Ovary (tissue), 10 donors: ENCODE measurements around the gene PPIB. TPM values are rescaled to one million over a fixed set of nuclear protein-coding genes. Genes with fewer than 3 reads are reported as not detected.
A peak's percentile ranks its signal among the peaks of the same experiment; 100 is the strongest.

Source experiments
- DNase-seq, 5 donors: peaks; one replicate each; pipeline ENCODE4 v3.0.0-alpha.2; 2019 to 2020
- H3K27ac ChIP-seq, 2 donors: fragments of 200-600 bp; one replicate each; pipeline versions ENCODE4 v1.5.1 to v1.8.0; 2019 to 2022
- H3K27me3 ChIP-seq: fragments of 200-600 bp; one replicate; pipeline ENCODE4 v1.8.0; 2022
- H3K36me3 ChIP-seq: fragments of 200-600 bp; sonication (generic); one replicate; pipeline ENCODE4 v1.5.1; 2019
- H3K4me1 ChIP-seq: one replicate; pipeline ENCODE4 v1.8.1; 2013; ENCODE audit warnings: mild to moderate bottlenecking, moderate library complexity; ENCODE audit not compliant: insufficient read depth
- H3K4me3 ChIP-seq: fragments of 200-600 bp; sonication (generic); one replicate; pipeline ENCODE4 v1.5.1; 2017
- H3K9me3 ChIP-seq, 2 donors: fragments of 200-600 bp in 1 of 2; sonication (generic) in 1 of 2; one replicate each; pipeline versions ENCODE4 v1.5.1 to v1.8.1; 2013 to 2019; ENCODE audit warnings: mild to moderate bottlenecking in 1 of 2, moderate library complexity in 1 of 2
- CTCF ChIP-seq, 3 donors: fragments of 450-650 bp in 2 of 3; fragments of 200-600 bp in 1 of 3; IDR thresholded peaks; one replicate each; pipeline versions ENCODE4 v1.5.1 to v1.8.0; 2016 to 2022; ENCODE audit warnings: antibody characterized with exemption in 3 of 3, mild to moderate bottlenecking in 1 of 3
- EP300 ChIP-seq: sonication (generic); formaldehyde crosslinking; IDR thresholded peaks from one replicate; pipeline ENCODE4 v1.6.1; 2017; ENCODE audit warnings: antibody characterized with exemption
- POLR2A ChIP-seq: fragments of 450-650 bp; IDR thresholded peaks from one replicate; pipeline ENCODE4 v1.6.1; 2017; ENCODE audit warnings: antibody characterized with exemption, mild to moderate bottlenecking, moderate library complexity
- WGBS, 3 donors: extraction: QIAGEN DNeasy Blood & Tissue Kit in 1 of 3; methylation state at CpG; one replicate each; pipeline versions ENCODE4 v1.1.5 to v1.1.7; 2013 to 2017; 5-methylcytosine and 5-hydroxymethylcytosine counted together
- intact Hi-C, 4 donors: fragments of 100-400 bp; cut with DNase I; formaldehyde crosslinking; loops; one replicate each; pipeline versions ENCODE4 v1.11.0 to v1.15.1; 2022 to 2023
- long read RNA-seq, 3 donors: library from polyadenylated mRNA in 2 of 3; unstranded in 2 of 3; transcript quantifications; one replicate each; pipeline ENCODE4 v2.0.0 and lab custom pipeline, GENCODE V29; 2021 to 2026
- polyA plus RNA-seq, 2 donors: library from polyadenylated mRNA; stranded (reverse); fragments of 200-250 nt in 1 of 2; fragments of 350-450 nt in 1 of 2; fragmentation: Illumina TruSeq in 1 of 2; extraction: RNeasy Lipid Tissue Mini Kit (QIAGEN cat#74804) in 1 of 2; gene quantifications; one replicate each; pipeline ENCODE4 v1.2.3, GENCODE V29; 2013 to 2014
- total RNA-seq, 7 donors: library from RNA; depleted of rRNA in 2 of 7; stranded (reverse); fragments of >200 nt in 2 of 7; fragmentation: NEBNext Ultra II Directional in 3 of 7; extraction: Animal tissue kit (Norgen Biotek cat#: 25700) in 3 of 7; gene quantifications; one replicate each; pipeline versions ENCODE4 v1.1.0 to v1.2.4, GENCODE V29; 2016 to 2023
- donor health status: DM: no; HTN: no; CAD: no; lungs with moderate emphysema.
- donor health status: DM: no; HTN: no; CAD: no.
- donor health status: Bipolar disorder and iron deficiency.
- donor health status: DM: yes; HTN: yes; CAD: no.
- donor health status: DM: no; HTN: no; CAD: no.
- donor health status: DM: yes; HTN: yes; CAD: no.

PPIB gene
- total RNA-seq (100 to 1,000 TPM; 201 to 589 (median 367) TPM), polyA plus RNA-seq (100 to 1,000 TPM; 434 to 514 TPM)
- long read RNA-seq, donor 1, transcript PPIB-201 (5 exons, 1,081 nt), result major isoform, 292 of 303 reads
- long read RNA-seq, donor 1, partial matches to known transcripts, result 6 of 303 reads
- long read RNA-seq, donor 1, other reads (novel, unspliced or antisense), result 5 of 303 reads
- long read RNA-seq, donor 2, transcript PPIB-201 (5 exons, 1,081 nt), result major isoform, 168 of 198 reads
- long read RNA-seq, donor 2, partial matches to known transcripts, result 5 of 198 reads
- long read RNA-seq, donor 2, other reads (novel, unspliced or antisense), result 24 of 198 reads
- long read RNA-seq, donor 3, transcript PPIB-201 (5 exons, 1,081 nt), result major isoform, 583 of 626 reads
- long read RNA-seq, donor 3, partial matches to known transcripts, result 34 of 626 reads
- long read RNA-seq, donor 3, other reads (novel, unspliced or antisense), result 9 of 626 reads

GRCh38 chr15:64162869-64163658 is at the start of gene PPIB:
PPIB (minus strand) TSS chr15:64163022; CDS start chr15:64162986, 36 bp downstream.
- peak within 1 kb of the TSS; percentile 86 for H3K4me3 ChIP-seq
- peaks cover 9% of the 10 kb centered on the region for H3K4me1 ChIP-seq
- intact Hi-C loops, result no loop called here
- H3K27ac ChIP-seq, result peak within 1 kb of the TSS; percentile 3 to 74
- DNase-seq, result peak; percentile 97 to 99 (median 97)
- H3K9me3 ChIP-seq, result no peaks in the 10 kb centered on the region
- WGBS, 3 donors, result 0 to 1% (median 1%) methylated on average over 58 to 69 of the region's 69 CpGs
- no peaks in the 10 kb centered on the region for H3K27me3 ChIP-seq
- TF ChIP-seq EP300 (no peak), POLR2A (peak; percentile 77), CTCF (IDR thresholded peaks at IDR 0.05) (peak in 2 of 3 donors; percentile 43 to 46)
- no peaks in the 10 kb centered on the region for H3K36me3 ChIP-seq

GRCh38 chr15:64211696-64212095 is 48.9 kb upstream of the PPIB start:
- H3K4me1 ChIP-seq, result peaks cover under 1% of the 10 kb centered on the region
- no peak for DNase-seq
- intact Hi-C loops, result loop anchor here in 1 of 4 donors (5.0 kb wide), 1 partner anchor 516 kb away; no protein-coding TSS in a partner anchor
- H3K36me3 ChIP-seq, result no peaks in the 10 kb centered on the region
- no peak overlapping the region for H3K27ac ChIP-seq
- TF ChIP-seq EP300 (no peak), POLR2A (no peak), CTCF (IDR thresholded peaks at IDR 0.05) (no peak)
- H3K9me3 ChIP-seq, result no peaks in the 10 kb centered on the region
- WGBS, 3 donors, result 93 to 98% (median 97%) methylated on average over 2 of the region's 2 CpGs
- H3K4me3 ChIP-seq, result no peak overlapping the region
- no peaks in the 10 kb centered on the region for H3K27me3 ChIP-seq

- WGBS, 3 donors, result 52 to 66% (median 55%) methylated on average over 2 of the region's 2 CpGs
- Histone ChIP-seq H3K27me3 (no peaks in the 10 kb centered on the region), H3K4me3 (no peak overlapping the region), H3K36me3 (no peaks in the 10 kb centered on the region), H3K9me3 (no peaks in the 10 kb centered on the region), H3K27ac (no peak overlapping the region), H3K4me1 (no peaks in the 10 kb centered on the region)
- TF ChIP-seq EP300, result no peak
- intact Hi-C loops, result loop anchor here in 1 of 4 donors (5.0 kb wide), 1 partner anchor 517 kb away; no protein-coding TSS in a partner anchor
- no peak for DNase-seq
Observed at GRCh38 chr15:64210371-64210770, 47.5 kb upstream of the PPIB start.

- Histone ChIP-seq H3K9me3 (no peaks in the 10 kb centered on the region), H3K27me3 (no peaks in the 10 kb centered on the region), H3K36me3 (no peaks in the 10 kb centered on the region), H3K4me1 (no peaks in the 10 kb centered on the region), H3K4me3 (no peak overlapping the region), H3K27ac (no peak overlapping the region)
- 28 to 33% (median 31%) methylated on average over 3 of the region's 3 CpGs for WGBS, 3 donors
- intact Hi-C loops, result loop anchor here in 2 of 4 donors (5.0 to 10.0 kb wide), 2 partner anchors 145 to 517 kb away; partner anchors contain the start of gene CSNK1G1 (in 1 of the 2)
- no peak for DNase-seq
- TF ChIP-seq EP300, result no peak
- TF ChIP-seq CTCF (IDR thresholded peaks at IDR 0.05), result peak in 1 of 3 donors; percentile 42
Observed at GRCh38 chr15:64209680-64210334, 47.0 kb upstream of the PPIB start.
